NCI-H748 (cell line): Measurements from ENCODE around the gene SLC25A26.
"Not testable (repeated sequence)": the region's sequence is repeated elsewhere in the genome, so short reads cannot be mapped to it uniquely, and the experiment has no call there.

Source experiments
- DNase-seq: peaks from one replicate; lab custom pipeline; 2025; ENCODE audit not compliant: unreplicated experiment; lab: John Stamatoyannopoulos, UW

Gene SLC25A26

DNA sequence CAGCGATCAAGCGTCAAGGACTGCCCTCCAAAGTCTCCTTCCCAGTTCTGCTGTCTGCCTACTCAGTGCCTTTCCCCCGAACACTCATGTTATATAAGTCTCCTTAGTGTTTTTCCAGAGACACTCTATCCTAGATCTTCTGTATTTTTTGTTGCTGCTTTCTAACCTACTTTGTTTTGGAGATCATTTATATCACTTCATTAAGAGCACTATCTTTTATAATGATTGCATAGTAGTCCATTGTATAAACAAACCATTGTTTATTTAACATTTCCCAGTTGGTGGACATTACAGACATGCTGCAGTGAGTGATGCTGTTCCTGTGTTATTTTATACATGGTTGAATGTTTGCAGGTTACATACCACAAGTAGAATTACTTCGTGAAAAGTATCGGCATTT lies 47.1 kb downstream of the SLC25A26 start:
- no peak for DNase-seq

DNA sequence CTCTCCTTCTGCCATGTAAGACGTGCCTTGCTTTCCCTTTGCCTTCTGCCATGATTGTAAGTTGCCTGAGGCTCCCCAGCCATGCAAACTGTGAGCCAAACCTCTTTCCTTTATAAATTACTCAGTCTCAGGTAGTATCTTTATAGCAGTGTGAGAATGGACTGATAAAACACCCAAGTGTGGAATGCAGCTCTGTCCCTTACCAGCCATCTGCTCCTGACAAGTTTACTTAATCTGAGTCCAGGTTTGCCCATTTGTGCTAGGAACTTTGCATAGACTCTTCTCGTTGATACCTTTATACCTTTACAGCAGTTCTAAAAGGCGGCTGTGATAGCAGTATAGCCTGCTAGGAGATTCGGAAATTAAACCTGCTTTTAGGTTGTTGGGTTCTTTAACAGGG lies 48.1 kb downstream of the SLC25A26 start:
- DNase-seq = no peak

DNA sequence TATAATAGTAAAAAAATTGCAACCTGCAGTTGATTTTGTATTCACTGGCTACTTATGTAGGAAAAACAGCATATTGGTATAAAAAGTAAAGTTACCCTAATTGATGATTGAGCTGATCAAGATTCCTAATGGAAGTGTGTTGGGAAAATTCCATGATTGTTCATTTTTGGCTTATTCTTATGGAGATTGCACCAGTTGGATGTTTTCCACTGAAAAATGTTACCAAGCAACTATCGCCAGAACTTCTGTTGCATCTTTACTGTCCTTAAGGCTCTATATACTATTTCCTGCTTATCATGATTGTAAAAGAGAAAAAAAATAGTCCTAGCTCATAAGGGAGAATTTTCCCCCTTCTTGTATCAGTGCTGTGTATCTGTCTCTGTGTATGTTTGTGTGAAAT lies 48.6 kb downstream of the SLC25A26 start:
- DNase-seq = no peak

DNA sequence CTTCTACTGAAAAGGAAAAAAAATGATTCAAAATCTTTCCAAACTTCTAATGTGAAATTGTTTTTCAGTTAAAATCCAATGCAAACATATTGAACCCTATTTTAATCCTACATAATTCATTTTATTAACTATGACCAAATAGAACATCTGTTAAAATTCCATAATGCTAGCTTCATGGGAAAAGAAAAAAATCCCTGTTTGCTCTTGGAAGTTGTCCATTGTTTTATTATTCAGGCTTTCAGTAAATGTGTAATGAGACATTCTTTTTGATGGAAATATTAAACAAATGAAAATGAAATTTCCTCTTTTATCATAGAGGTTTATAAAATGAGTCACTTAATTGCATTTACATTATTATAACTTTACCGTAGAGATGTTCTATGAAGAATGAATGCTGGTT lies 49.5 kb downstream of the SLC25A26 start:
- no peak for DNase-seq

DNA sequence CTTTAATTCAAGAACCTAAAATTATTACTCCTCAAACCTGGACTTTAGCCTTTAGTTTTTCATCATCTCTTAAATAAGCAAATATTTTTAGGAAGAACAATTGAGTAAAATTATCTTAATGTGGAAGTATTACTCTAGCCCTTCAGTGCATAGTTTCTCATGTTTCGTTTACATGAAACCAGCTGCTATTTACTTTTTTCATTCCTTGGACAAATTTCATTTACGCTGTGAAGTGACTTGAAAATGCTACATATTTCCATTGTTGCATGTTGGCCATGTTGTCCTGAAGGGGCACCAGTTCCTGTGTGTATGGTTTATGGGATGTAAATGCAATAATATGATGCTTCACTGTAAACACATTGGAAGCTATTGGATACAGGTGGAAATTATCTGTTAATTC lies 49.9 kb downstream of the SLC25A26 start:
- DNase-seq = no peak

GRCh38 chr3:66271231-66271630 lies 50.4 kb downstream of the SLC25A26 start:
- no peak for DNase-seq

DNA sequence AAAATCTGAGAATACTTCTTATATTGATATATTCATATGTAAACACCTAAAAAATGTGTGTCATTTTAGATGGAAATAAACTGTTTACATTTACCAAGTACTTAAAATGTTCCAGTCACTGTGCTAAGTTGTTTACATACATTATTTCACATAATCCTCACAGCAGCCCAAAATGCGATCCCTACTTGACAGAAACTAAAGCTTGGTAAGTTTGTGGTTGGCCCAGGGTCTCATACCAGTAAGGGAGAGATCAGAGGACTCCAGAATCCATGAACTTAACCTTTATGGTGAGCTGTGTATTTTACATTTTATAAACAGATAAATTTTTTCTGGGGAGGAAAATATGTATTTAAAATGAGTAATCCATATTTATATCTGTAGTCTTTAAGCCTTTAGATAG lies 51.2 kb downstream of the SLC25A26 start:
- no peak for DNase-seq

- DNase-seq = not testable (repeated sequence)
Observed at GRCh38 chr3:66274837-66275236, 54.0 kb downstream of the SLC25A26 start.

- DNase-seq = peak; percentile 50
Observed at GRCh38 chr3:66276705-66277274, 56.0 kb downstream of the SLC25A26 start.

DNA sequence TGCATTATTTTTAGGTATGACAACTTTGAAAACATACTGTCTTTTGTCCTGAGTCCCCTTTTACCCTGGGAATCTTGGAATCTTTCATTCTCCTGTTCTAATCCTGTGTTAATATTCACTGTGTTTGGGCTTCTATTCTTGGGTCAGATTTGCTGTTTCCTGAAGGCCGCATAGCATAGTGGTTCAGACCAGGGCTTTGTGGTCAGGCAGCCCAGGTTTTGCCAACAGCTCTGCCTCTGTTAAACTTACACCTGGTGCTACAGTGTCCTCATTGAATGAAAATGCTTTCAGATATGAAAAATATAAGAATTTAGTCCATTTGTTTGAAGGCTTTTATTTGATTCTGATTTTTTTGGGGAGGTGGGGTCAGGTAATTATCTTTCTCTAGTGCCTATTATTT lies 58.4 kb downstream of the SLC25A26 start:
- no peak for DNase-seq

GRCh38 chr3:66280304-66280703 lies 59.5 kb downstream of the SLC25A26 start:
- DNase-seq = no peak

DNA sequence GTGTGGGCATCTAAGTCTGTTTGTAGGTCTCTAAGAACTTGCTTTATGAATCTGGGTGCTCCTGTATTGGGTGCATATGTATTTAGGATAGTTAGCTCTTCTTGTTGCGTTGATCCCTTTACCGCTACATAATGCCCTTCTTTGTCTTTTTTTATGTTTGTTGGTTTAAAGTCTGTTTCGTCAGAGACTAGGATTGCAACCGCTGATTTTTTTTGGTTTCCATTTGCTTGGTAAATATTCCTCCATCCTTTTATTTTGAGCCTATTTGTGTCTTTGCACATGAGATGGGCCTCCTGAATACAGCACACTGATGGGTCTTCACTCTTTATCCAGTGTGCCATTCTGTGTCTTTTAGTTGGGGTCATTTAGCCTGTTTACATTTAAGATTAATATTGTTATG lies 71.1 kb downstream of the SLC25A26 start:
- DNase-seq = not testable (repeated sequence)

- peak; percentile 1 for DNase-seq
Observed at GRCh38 chr3:66297260-66297873, 76.6 kb downstream of the SLC25A26 start.

DNA sequence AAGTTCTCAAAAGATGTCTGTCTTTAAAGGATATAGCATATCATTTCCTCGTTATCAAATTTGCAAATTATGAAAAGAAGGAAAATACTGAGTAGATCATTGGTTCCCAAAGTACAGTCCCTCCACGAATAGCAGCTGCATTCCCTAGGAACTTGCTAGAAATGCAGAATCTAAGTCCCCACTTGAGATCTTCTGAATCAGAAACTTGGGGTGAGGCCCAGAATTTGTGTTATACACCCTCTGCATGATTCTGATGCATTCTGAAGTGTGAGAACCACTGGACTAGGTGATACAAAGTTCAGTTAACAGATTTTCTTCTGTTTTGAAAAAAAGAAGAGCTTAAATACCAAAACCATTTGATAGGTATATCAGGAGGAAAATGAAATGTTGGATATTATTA lies 77.1 kb downstream of the SLC25A26 start:
- no peak for DNase-seq

GRCh38 chr3:66298591-66298990 lies 77.8 kb downstream of the SLC25A26 start:
- DNase-seq = no peak

DNA sequence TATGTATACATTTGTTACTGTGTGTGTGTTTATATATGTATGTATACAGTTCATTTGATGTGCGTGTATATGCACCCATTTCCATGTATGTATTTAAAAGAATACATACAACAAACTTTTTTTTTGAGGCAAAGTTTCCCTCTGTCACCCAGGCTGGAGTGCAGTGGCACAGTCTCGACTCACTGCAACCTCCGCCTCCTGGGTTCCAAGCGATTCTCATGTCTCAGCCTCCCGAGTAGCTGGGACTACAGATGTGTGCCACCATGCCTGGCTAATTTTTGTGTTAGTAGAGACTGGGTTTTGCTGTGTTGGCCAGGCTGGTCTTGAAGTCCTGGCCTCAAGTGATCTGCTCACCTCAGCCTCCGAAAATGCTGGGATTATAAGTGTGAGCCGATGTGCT lies 78.3 kb downstream of the SLC25A26 start:
- DNase-seq = not testable (repeated sequence)

GRCh38 chr3:66299891-66300290 lies 79.1 kb downstream of the SLC25A26 start:
- DNase-seq = no peak

- no peak for DNase-seq
Observed at GRCh38 chr3:66302288-66302687, 81.5 kb downstream of the SLC25A26 start.

DNA sequence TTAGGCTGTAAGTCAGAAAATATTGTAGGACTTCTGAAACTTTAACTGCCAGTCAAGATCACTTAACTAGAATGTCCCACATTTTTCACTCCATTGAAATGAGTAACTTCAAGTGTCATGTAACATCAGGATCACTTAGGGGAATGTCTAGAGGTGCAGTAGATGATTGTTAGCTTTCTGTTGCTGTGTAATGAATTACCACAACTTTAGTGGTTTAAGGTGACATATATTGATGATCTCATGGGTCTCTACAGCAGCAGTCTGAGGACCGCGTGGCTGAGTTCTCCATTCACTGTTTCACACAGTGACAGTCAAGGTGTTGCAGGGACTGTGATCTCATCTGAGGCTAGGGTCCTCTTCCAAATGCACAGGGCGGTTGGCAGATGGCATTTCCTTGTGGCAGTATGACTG lies 82.7 kb downstream of the SLC25A26 start:
- no peak for DNase-seq

DNA sequence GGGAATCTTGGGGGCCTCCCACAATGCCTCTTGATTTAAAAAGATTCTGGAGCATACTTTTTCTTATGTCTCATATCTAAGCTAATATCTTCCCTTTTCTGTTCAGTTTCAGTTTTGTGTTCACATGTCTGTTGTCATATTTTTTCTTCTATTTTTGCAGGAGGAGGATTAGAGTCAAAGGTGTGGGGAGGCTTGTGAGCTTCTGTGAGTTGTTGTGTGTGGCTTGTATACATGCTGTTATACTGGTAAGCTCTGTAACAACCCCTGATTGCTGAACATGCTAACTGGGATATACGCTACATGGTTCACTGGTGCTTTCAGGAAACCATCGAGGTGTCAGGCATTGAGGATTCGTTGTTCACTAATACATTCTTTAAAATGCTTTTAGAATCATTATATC lies 83.5 kb downstream of the SLC25A26 start:
- no peak for DNase-seq

GRCh38 chr3:66306086-66306485 lies 85.3 kb downstream of the SLC25A26 start:
- DNase-seq = not testable (repeated sequence)

DNA sequence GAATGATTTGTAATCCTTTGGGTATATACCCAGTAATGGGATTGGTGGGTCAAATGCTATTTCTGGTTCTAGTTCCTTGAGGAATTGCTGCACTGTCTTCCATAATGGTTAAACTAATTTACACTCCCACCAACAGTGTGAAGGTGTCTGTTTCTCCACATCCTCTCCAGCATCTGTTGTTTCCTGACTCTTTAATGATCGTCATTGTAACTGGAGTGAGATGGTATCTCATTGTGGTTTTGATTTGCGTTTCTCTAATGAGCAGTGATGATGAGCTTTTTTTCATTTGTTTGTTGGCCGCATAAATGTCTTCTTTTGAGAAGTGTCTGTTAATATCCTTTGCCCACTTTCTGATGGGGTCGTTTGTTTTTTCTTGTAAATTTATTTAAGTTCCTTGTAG lies 86.2 kb downstream of the SLC25A26 start:
- DNase-seq = not testable (repeated sequence)

DNA sequence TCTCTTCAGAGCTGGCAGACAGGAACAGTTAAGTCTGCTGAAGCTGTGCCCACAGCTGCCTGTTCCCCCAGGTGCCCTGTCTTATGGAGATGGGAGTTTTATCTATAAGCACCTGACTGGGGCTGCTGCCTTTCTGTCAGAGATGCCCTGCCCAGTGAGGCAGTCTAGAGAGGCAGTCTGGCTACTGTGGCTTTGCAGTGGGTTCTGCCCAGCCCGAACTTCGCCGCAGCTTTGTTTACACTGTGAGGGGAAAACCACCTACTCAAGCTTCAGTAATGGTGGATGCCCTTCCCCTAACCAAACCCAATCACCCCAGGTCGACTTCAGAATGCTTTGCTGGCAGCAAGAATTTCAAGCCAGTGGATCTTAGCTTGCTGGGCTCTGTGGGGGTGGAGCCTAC lies 91.2 kb downstream of the SLC25A26 start:
- no peak for DNase-seq
